Type B pancreatic cell (in vitro differentiated cells): Measurements from ENCODE around the gene DENND1B. TPM values are rescaled to one million over a fixed set of nuclear protein-coding genes. Genes with fewer than 3 reads are reported as not detected.

Experiments used
- DNase-seq: peaks from one replicate; pipeline ENCODE4 v3.0.0; 2021; ENCODE audit warnings: mixed read lengths; ENCODE audit not compliant: unreplicated experiment; ENCODE audit errors: extremely low spot score
- H3K27ac Mint-ChIP-seq: 2 replicates; pipeline ENCODE4 v1.8.0; 2021; ENCODE audit warnings: mild to moderate bottlenecking, mixed read lengths
- H3K27me3 Mint-ChIP-seq: 2 replicates; pipeline ENCODE4 v1.8.0; 2021; ENCODE audit warnings: mixed read lengths
- H3K36me3 Mint-ChIP-seq: 2 replicates; pipeline ENCODE4 v1.8.0; 2021; ENCODE audit warnings: mixed read lengths
- H3K4me1 Mint-ChIP-seq: one replicate; pipeline ENCODE4 v1.8.0; 2021; ENCODE audit warnings: mixed read lengths; ENCODE audit not compliant: unreplicated experiment
- H3K4me3 Mint-ChIP-seq: 2 replicates; pipeline ENCODE4 v1.8.0; 2021; ENCODE audit warnings: mild to moderate bottlenecking, mixed read lengths
- H3K9me3 Mint-ChIP-seq: 2 replicates; pipeline ENCODE4 v1.8.0; 2021; ENCODE audit warnings: mixed read lengths
- total RNA-seq: library from RNA; stranded (reverse); gene quantifications from 2 replicates; pipeline ENCODE4 v1.2.1, GENCODE V29; 2021; ENCODE audit warnings: low replicate concordance
- TF ChIP-seq, protein P1 (sequence below): fragments of 200-600 bp; sonication (generic); conservative IDR thresholded peaks from 2 replicates; pipeline ENCODE4 v1.5.0; 2021; ENCODE audit warnings: antibody characterized with exemption, mild to moderate bottlenecking

Gene DENND1B
- total RNA-seq, 1 donor from 2014 or later, result 8.7 TPM

DNA sequence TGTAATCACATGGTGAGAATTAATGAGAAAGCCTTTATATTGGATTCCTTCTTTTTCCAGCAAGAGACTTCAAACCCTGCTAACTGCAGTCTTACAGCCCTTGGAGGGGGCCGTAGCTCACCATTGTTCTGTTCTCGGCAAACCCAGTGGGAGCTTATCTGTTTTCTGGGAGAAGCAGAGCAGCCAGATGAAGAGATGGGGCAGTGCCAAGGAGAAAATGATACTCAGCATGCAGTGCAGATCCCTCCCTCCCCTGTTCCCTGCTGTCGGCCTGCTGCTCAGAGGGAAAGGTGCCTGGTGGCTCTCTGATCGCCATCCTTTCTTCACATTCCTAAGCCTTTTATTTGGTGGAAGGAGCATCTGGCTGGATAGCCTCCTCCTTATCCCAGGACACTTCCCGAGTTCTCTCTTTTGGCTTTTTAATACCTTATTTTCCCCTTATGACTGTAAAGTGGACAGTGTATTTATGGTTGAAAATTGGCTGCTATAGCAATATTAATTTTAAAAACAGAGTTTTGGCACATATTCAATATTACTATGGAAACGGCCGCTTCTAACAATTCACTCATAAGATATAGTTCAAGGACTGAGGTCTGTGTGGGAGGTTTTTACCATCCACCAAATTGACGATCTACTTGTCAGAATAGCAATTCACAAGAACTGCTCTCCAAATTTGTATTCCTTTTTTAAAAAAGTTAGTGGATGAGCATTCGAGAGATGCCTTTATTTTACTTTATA lies 303.9 kb downstream of the DENND1B start:
- Mint-ChIP-seq H3K27me3 (no peaks in the 10 kb centered on the region), H3K4me1 (peaks cover 14% of the 10 kb centered on the region), H3K27ac (no peak overlapping the region), H3K9me3 (no peaks in the 10 kb centered on the region), H3K36me3 (no peaks in the 10 kb centered on the region), H3K4me3 (no peak overlapping the region)
- TF ChIP-seq, protein P1, sequence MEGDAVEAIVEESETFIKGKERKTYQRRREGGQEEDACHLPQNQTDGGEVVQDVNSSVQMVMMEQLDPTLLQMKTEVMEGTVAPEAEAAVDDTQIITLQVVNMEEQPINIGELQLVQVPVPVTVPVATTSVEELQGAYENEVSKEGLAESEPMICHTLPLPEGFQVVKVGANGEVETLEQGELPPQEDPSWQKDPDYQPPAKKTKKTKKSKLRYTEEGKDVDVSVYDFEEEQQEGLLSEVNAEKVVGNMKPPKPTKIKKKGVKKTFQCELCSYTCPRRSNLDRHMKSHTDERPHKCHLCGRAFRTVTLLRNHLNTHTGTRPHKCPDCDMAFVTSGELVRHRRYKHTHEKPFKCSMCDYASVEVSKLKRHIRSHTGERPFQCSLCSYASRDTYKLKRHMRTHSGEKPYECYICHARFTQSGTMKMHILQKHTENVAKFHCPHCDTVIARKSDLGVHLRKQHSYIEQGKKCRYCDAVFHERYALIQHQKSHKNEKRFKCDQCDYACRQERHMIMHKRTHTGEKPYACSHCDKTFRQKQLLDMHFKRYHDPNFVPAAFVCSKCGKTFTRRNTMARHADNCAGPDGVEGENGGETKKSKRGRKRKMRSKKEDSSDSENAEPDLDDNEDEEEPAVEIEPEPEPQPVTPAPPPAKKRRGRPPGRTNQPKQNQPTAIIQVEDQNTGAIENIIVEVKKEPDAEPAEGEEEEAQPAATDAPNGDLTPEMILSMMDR, result no peak
- DNase-seq, result no peak

GRCh38 chr1:197470330-197470729 lies 304.9 kb downstream of the DENND1B start:
- no peak for DNase-seq
- Mint-ChIP-seq H3K4me3 (no peak overlapping the region), H3K4me1 (peaks cover 17% of the 10 kb centered on the region), H3K27me3 (no peaks in the 10 kb centered on the region), H3K9me3 (no peaks in the 10 kb centered on the region), H3K27ac (no peak overlapping the region), H3K36me3 (no peaks in the 10 kb centered on the region)
- TF ChIP-seq, protein P1, result no peak

DNA sequence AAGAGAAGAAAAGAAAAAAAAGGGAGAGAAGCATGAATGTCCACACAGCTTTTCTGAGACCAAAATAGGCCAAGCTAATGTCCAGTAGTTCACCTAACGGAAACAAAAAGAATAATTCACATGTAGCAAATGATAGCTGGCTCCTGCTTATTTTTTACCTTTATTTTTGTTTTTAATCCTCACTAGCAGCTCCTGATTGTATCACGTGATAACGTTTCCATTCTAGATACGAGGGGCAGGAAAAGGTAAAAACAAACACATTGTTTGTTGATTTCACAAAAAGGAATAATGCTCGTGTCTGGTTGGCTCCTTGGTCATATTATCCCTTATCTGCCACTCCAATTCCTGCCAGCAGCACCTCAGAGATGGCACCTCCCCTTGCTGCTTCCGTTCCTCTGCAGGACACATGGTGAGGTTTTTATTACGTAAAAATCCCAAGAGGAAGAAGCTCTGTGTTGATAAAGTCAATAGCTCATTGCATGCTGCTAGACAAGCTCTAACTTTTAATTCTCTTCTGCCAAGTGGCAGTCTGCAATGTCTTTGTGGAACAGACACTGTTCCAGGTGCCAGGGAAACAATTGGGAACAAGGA lies 305.6 kb downstream of the DENND1B start:
- H3K9me3 Mint-ChIP-seq, result no peaks in the 10 kb centered on the region
- no peak overlapping the region for H3K4me3 Mint-ChIP-seq
- H3K27ac Mint-ChIP-seq, result no peak overlapping the region
- H3K36me3 Mint-ChIP-seq, result no peaks in the 10 kb centered on the region
- peaks cover 18% of the 10 kb centered on the region for H3K4me1 Mint-ChIP-seq
- TF ChIP-seq, protein P1, result no peak
- DNase-seq, result no peak
- H3K27me3 Mint-ChIP-seq, result no peaks in the 10 kb centered on the region

GRCh38 chr1:197468543-197469175 lies 306.6 kb downstream of the DENND1B start:
- H3K4me3 Mint-ChIP-seq, result no peak overlapping the region
- peaks cover 23% of the 10 kb centered on the region for H3K4me1 Mint-ChIP-seq
- H3K36me3 Mint-ChIP-seq, result no peaks in the 10 kb centered on the region
- no peak overlapping the region for H3K27ac Mint-ChIP-seq
- TF ChIP-seq, protein P1, result no peak
- H3K9me3 Mint-ChIP-seq, result no peaks in the 10 kb centered on the region
- no peak for DNase-seq
- H3K27me3 Mint-ChIP-seq, result no peaks in the 10 kb centered on the region

DNA sequence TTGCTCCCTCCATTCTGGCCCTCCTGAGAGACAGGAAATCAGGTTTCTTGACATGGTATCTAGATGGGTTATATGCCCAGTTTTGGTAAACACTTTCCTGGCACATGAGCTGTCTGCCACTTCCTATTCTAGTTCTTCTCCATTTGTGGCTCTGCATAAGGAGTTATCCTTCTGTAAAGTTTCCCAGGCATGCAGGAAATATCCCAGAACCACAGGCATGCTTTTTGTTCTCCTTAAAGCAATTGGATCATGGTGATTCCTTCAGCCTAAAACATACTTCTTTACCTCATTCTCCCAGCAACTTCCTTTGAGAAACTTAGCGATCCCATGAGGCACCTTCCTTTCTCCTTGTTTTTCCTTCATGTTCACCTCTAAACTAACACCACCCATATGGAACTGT lies 307.4 kb downstream of the DENND1B start:
- H3K27ac Mint-ChIP-seq, result no peak overlapping the region
- H3K4me1 Mint-ChIP-seq, result peaks cover 23% of the 10 kb centered on the region
- no peaks in the 10 kb centered on the region for H3K36me3 Mint-ChIP-seq
- no peaks in the 10 kb centered on the region for H3K27me3 Mint-ChIP-seq
- no peaks in the 10 kb centered on the region for H3K9me3 Mint-ChIP-seq
- DNase-seq, result no peak
- no peak overlapping the region for H3K4me3 Mint-ChIP-seq
- TF ChIP-seq, protein P1, result no peak
